Right atrium auricular region (tissue), 2 donors: ENCODE measurements around the gene GALNT16. TPM values are rescaled to one million over a fixed set of nuclear protein-coding genes. Genes with fewer than 3 reads are reported as not detected.

Experiments used
- DNase-seq: peaks from one replicate; pipeline ENCODE4 v3.0.0-alpha.2; 2019; ENCODE audit warnings: low spot score
- H3K27ac ChIP-seq, 2 donors: fragments of 200-600 bp; sonication (generic); 1 replicate in 1 of 2; 2 replicates in 1 of 2; pipeline ENCODE4 v1.5.1; 2016 to 2019
- H3K27me3 ChIP-seq, 2 donors: fragments of 200-600 bp; sonication (generic); one replicate each; pipeline versions ENCODE4 v1.5.1 to v1.6.0; 2017 to 2019
- H3K36me3 ChIP-seq: fragments of 200-600 bp; sonication (generic); one replicate; pipeline ENCODE4 v1.5.1; 2016
- H3K4me1 ChIP-seq, 2 donors: fragments of 200-600 bp; sonication (generic); one replicate each; pipeline versions ENCODE4 v1.5.1 to v1.6.0; 2017 to 2019
- H3K4me3 ChIP-seq, 2 donors: fragments of 200-600 bp; sonication (generic); 1 replicate in 1 of 2; 2 replicates in 1 of 2; pipeline ENCODE4 v1.5.1; 2017 to 2019; ENCODE audit warnings: mild to moderate bottlenecking in 1 of 2, moderate library complexity in 1 of 2
- H3K9me3 ChIP-seq, 2 donors: fragments of 200-600 bp; sonication (generic); one replicate each; pipeline ENCODE4 v1.5.1; 2019
- total RNA-seq, 2 donors: library from RNA; depleted of rRNA; stranded (reverse); fragments of >200 nt; gene quantifications; one replicate each; pipeline ENCODE4 v1.1.0, GENCODE V29; 2016
- TF ChIP-seq, protein P1 (sequence below), 2 donors: fragments of 200-600 bp; sonication (generic); IDR thresholded peaks; one replicate each; pipeline ENCODE4 v1.5.1; 2019; ENCODE audit warnings: antibody characterized with exemption in 2 of 2

GALNT16 gene
- total RNA-seq, 2 donors from 2014 or later: 17.9 to 56.8 TPM

DNA sequence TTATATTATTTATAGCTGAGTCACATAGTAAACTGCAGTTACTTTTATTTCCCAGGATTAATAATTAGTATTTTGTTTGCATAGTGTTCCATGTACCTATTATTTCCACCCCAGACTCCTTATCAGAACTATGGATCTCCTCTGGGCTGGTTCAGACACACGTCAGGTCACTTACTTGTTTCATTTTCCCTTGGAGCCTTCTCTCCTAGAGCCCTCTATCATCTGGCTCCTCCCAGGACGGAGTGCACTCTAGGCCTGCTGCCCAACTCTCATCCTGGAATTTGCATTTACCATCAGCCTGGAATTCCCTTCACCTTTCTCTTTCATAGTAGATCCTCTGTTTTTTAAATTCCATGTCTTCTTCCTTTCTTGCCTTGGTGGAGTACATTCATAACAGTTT is 28.5 kb upstream of the GALNT16 start:
- Histone ChIP-seq H3K4me3 (no peak overlapping the region), H3K36me3 (peaks cover 27% of the 10 kb centered on the region), H3K4me1 (peaks cover 0 to 11% of the 10 kb centered on the region in 2 donors), H3K9me3 (no peaks in the 10 kb centered on the region), H3K27me3 (no peaks in the 10 kb centered on the region), H3K27ac (no peak overlapping the region)
- TF ChIP-seq, protein P1, sequence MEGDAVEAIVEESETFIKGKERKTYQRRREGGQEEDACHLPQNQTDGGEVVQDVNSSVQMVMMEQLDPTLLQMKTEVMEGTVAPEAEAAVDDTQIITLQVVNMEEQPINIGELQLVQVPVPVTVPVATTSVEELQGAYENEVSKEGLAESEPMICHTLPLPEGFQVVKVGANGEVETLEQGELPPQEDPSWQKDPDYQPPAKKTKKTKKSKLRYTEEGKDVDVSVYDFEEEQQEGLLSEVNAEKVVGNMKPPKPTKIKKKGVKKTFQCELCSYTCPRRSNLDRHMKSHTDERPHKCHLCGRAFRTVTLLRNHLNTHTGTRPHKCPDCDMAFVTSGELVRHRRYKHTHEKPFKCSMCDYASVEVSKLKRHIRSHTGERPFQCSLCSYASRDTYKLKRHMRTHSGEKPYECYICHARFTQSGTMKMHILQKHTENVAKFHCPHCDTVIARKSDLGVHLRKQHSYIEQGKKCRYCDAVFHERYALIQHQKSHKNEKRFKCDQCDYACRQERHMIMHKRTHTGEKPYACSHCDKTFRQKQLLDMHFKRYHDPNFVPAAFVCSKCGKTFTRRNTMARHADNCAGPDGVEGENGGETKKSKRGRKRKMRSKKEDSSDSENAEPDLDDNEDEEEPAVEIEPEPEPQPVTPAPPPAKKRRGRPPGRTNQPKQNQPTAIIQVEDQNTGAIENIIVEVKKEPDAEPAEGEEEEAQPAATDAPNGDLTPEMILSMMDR (IDR thresholded peaks at IDR 0.05): no peak
- no peak for DNase-seq

DNA sequence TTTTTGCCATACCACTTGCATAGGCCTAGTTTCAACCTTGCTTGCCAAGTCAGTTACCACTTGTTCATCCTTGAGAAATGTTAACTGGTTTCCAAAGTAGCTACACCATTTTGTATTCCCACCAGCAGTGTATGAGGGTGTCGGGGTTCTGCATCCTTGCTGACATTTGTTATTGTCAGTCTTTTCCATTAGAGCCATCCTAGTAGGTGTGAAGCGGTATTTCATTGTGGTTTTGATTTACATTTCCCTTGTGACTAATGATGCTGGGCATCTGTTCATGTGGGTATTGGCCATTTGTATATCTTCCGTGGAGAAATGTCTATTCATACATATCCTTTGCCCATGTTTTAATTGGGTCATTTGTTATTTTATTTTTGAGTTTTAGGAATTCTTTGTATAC is 27.6 kb upstream of the GALNT16 start:
- TF ChIP-seq, protein P1 (IDR thresholded peaks at IDR 0.05): no peak
- Histone ChIP-seq H3K9me3 (no peaks in the 10 kb centered on the region), H3K36me3 (peaks cover 35% of the 10 kb centered on the region), H3K4me1 (peaks cover 0 to 2% of the 10 kb centered on the region in 2 donors), H3K4me3 (no peak overlapping the region), H3K27me3 (no peaks in the 10 kb centered on the region), H3K27ac (no peak overlapping the region)
- DNase-seq: no peak

DNA sequence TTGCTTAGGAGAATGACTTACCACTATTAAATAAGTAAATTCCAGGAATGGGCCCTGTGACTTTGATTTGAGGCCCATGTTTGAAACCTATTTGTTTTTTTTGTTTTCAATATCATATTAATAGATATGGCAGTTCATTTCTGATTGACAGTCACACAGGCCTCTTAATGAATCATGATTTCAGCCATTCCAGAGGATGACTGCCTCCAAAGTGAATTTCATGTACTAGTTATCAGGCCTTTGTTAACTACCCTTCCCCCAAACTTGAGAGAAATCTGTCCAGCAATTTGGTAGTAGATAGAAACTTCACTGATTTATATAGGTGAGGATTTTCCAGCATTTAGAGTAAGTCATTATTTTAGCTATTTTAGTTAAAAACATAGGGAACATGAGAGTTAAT is 25.9 kb upstream of the GALNT16 start:
- Histone ChIP-seq H3K9me3 (no peaks in the 10 kb centered on the region), H3K4me1 (no peaks in the 10 kb centered on the region), H3K27ac (no peak overlapping the region), H3K27me3 (no peaks in the 10 kb centered on the region), H3K36me3 (peaks cover 47% of the 10 kb centered on the region), H3K4me3 (no peak overlapping the region)
- DNase-seq: no peak
- TF ChIP-seq, protein P1 (IDR thresholded peaks at IDR 0.05): no peak

DNA sequence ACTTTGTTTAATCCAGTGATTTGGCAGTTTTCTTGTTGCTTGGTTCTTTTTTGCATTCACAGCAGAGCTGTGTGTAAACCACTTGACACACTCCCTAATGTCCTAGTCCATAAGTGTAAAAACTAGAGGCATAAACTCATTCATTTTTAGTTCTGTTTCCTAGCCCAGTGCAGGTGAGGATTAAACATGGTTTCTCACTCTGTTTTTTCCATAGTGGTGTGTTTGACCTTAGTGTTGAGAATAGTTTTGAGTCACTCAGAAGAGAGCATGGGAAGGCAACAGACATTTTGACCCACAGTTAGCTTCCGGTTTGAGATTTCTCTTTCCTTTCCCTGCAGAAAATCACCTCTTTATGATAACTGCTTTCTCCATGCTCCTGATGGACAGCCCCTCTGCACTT is 24.2 kb upstream of the GALNT16 start:
- DNase-seq: no peak
- peaks cover 0 to 2% of the 10 kb centered on the region in 2 donors for H3K4me1 ChIP-seq
- TF ChIP-seq, protein P1 (IDR thresholded peaks at IDR 0.05): no peak
- no peak overlapping the region for H3K27ac ChIP-seq
- no peaks in the 10 kb centered on the region for H3K9me3 ChIP-seq
- no peaks in the 10 kb centered on the region for H3K27me3 ChIP-seq
- no peak overlapping the region for H3K4me3 ChIP-seq
- peaks cover 42% of the 10 kb centered on the region for H3K36me3 ChIP-seq

DNA sequence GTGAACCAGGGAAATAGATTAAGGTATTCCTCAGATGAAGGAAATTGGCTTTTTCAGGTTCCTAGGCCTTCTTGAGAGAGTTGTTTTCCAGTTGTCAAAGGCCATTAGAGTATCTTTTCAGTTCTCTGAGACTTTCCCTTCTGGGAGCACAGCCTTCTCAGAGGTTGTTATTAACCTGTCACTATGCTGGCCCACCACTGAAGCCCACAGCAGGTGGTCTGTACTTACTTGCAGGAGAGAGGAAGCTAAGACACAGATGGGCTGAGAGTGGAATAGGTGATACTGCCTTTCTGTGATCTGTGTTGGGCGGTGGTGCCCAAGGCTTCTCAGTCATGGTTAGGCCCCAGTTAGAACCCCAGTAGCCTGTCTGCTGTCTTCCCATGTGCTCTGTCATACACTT is 22.8 kb upstream of the GALNT16 start:
- Histone ChIP-seq H3K27ac (no peak overlapping the region), H3K4me1 (peaks cover 0 to 8% of the 10 kb centered on the region in 2 donors), H3K27me3 (no peaks in the 10 kb centered on the region), H3K36me3 (peaks cover 49% of the 10 kb centered on the region), H3K9me3 (no peaks in the 10 kb centered on the region), H3K4me3 (no peak overlapping the region)
- TF ChIP-seq, protein P1 (IDR thresholded peaks at IDR 0.05): no peak
- DNase-seq: no peak

DNA sequence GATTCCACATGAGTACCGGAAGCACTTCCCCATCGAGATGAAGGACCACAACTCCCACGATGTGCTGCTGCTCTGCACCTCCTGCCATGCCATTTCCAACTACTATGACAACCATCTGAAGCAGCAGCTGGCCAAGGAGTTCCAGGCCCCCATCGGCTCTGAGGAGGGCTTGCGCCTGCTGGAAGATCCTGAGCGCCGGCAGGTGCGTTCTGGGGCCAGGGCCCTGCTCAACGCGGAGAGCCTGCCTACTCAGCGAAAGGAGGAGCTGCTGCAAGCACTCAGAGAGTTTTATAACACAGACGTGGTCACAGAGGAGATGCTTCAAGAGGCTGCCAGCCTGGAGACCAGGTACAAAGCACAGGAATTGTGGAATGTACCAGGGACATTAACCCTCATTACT is 22.4 kb upstream of the GALNT16 start:
- H3K36me3 ChIP-seq: peaks cover 49% of the 10 kb centered on the region
- TF ChIP-seq, protein P1 (IDR thresholded peaks at IDR 0.05): no peak
- no peak for DNase-seq

More for the DNA sequence above, 22.4 kb upstream of the GALNT16 start:
- H3K4me3 ChIP-seq: no peak overlapping the region
- no peak overlapping the region for H3K27ac ChIP-seq
- no peaks in the 10 kb centered on the region for H3K9me3 ChIP-seq
- no peaks in the 10 kb centered on the region for H3K27me3 ChIP-seq
- H3K4me1 ChIP-seq: peaks cover 0 to 10% of the 10 kb centered on the region in 2 donors
